Stimulated activated CD4-positive, alpha-beta T cell treated with anti-CD3 and anti-CD28 coated beads, TNF-alpha, amount 100 ng/mL, for 48 hours (primary cell): ENCODE data around the gene OR56A3.

Source experiments
- DNase-seq, 3 donors: peaks; one replicate each; pipeline ENCODE4 v3.0.0-alpha.2; 2020; ENCODE audit warnings: low read depth in 3 of 3

Gene OR56A3

DNA sequence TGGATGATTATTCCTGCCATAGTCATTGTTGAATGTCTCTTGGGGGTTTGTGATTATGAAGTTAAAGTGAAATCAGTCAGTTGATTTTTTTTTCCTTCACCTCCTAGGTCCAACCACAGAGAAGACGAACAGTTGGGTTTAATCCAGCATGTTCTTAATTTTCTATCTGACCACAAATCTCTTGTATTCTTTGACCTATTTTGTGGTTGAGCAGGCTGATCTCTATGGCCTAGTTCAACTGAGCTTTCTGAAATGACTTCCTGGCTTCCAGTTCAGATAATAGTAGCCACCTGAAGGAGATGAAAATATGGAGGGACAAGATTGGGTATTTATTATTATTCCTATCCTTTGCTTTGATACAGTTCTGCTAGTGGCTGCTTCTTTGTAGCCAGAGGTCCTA, 31.5 kb downstream of the OR56A3 start:
- no peak for DNase-seq

DNA sequence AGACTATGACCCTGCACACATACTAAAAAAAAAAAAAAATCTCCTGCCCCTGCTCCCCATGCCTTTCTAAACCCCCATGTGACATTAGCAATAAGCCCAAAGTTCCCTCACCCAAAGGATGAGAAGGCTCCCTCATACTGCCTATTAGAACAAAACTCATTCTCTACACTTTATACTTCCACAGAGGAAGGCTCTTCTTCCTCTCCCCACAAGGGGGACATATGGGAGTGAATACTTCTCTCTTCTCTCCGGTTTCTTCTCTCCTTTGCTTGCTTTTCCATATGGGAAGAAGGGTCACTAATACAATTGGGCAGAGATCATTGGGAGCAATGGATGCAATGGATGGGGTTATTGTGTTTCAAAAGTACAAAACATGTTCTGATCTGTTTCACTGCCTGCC, 41.4 kb downstream of the OR56A3 start:
- DNase-seq = no peak

DNA sequence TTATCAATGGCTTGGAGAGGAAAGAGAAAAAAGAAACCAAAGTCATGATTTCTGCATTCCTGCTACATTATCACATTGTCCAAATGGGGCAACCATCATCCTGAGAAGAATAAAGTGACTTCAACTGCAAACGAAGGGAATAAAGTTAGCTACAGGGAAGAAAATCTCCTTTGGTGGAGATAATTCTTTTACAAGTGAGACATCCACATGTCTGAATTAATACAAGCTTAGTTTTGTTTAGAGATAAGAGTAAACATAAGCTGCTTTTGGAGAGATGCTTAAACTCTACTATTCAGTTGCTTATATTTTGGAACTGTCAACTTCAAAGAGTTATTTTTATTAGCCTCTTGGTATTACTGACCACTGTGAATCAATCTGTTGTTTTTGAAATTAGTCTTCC, 44.8 kb downstream of the OR56A3 start, which contains the start of gene OR52L1:
Gene OR52L1, minus strand, starts transcription at position 101 of the 400 bp plus-strand sequence. Its CDS starts 55 bp downstream, at position 46.
- DNase-seq = no peak

DNA sequence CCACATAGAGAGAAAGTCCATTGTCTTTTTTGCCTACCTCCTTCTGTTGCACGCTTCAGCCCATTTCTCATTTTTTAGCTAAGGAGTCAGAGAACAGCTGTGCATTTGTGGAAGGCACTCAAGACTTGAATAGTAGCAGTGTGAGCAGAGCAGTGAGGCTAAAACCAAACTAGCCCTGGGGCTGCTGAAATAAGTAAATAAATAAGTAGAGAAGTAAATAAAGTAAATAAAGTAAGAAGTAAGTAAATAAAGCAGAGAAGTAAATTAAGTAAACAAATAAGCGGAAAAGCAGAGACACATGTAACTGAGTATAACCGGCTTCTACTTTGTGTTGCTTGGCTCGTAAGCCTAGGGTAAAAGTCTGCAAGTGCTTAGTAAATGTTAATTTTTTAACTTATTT, 47.2 kb downstream of the OR56A3 start:
- no peak for DNase-seq

DNA sequence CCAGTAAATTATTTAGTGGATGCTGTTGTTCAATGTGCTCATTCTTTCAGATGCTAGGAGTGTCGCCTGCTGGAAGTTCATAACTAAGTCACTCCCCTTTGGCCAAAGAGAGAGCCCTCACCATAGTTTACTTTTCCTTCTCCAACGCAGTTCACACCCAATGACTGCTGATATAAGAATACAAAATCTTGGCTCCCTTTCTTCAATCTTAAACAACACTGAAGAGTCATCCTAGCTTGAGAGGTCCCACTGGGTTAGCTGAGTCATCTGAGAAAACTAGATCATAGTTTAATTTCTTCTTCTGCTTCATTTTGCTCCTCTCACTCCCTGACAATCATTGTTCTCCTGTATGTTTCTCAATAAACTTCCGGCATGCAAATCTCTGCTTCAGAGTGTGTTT, 50.1 kb downstream of the OR56A3 start:
- DNase-seq = no peak

DNA sequence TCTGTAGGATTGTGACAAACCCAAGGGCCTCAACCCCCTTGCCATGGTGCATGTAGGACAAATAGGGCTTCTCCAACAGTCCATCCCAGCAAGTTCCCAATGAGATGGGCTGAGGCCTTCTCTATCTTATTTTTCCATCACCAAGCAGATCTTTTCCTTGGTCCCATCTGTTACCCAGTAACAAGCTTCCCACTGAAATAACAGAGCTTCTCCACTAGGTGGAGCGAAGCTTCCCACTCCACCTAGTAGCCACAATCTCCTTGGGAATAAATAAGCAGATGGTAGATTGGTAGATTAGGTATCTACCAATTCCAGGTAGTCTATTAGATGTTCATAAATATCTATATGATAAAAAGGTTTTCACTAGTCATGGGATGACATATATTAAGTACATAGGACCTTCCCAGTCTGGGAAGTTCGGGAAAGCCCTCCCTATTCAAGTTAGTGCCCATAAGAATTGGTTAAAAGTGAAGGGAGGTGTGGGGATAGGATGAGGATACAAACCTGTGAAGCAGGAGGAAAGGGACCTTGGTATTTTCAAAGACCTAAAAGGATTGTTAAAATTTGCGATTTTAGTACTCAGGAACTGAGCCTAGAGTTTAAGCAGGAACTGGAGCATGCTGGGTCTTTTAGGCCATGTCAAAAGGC, 50.7 kb downstream of the OR56A3 start:
- DNase-seq = no peak

DNA sequence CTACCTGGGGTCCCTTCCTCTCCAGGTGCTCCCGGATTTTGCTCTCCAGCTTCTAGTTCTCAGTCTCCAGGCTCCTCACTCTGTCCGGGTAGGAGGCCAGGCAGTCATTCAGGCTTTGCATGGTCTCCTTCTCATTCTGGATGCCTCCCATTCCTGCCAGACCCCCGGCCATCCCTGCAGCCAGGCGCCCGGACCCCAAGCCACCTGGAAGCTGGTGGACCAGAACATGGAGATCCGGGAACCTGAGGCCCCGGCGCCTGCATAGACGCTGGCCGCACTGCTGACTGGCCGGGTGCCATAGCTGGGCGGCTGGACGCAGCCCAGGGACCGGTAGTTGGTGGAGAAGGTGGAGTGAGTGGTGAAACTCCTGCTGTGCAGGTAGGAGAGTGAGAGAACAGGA, 52.7 kb downstream of the OR56A3 start:
- no peak for DNase-seq
